HG02852 (cell line): Measurements from ENCODE around the gene OSBPL3.

Experiments used
- ATAC-seq: cut with Tn5 transposase; IDR thresholded peaks from one replicate; pipeline ENCODE4 v1.9.1; 2021; ENCODE audit warnings: mild to moderate bottlenecking, moderate library complexity; ENCODE audit not compliant: unreplicated experiment

Gene OSBPL3

DNA sequence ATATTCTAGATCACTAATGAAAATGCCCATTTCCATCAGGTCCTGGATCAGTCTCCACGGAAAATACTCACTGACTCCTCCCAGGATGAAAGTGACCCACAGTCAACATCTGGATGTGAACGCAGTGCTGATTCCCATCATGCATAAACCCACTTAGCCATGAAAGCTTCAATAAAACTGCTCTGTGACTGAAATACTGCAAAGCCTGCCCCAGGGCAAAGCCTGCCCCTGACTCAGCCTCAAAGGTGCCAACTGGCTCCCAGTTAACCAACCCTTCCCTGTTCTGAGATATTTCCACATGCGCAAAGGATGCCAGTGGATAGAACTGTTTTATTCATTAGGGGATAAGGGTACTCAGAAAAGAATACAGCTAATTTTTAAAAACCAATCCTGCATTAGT, 24.0 kb downstream of the OSBPL3 start:
- no peak for ATAC-seq

DNA sequence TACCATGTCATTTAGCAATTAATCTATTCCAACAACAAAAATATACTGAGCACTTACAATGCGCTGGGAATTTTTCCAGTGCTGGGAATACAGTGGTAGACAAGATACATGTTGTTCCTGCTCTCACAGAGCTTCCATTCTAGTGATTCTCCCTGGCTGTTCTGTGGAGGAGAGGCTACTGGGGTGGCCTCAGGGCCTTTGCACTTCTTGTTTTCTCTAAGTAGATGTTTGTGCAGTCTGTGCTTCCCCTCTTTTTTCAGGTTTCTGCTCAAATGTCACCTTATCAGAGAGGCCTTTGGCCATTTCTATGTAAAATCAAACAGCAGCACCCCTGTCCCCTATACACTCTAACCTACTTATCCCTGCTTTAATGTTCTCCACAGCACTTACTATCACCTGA, 24.7 kb downstream of the OSBPL3 start:
- no peak for ATAC-seq

DNA sequence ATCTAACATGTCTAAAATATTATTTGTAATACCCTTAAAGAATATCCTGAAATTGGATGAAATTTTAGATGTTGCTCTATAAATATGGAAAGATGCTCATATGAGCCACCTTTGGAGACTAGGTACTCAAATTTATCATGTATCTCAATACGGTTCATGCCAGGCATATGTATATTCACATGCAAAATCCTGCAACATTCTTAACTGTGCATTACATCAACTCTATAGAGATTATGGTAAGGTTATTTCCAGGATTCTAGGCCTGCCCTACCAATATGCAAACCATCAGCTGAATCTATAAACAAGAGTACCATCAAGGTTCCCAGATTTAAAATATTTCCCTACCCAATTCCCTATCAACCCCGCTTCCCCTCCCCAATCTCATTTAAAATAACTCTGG, 27.5 kb downstream of the OSBPL3 start:
- no peak for ATAC-seq

DNA sequence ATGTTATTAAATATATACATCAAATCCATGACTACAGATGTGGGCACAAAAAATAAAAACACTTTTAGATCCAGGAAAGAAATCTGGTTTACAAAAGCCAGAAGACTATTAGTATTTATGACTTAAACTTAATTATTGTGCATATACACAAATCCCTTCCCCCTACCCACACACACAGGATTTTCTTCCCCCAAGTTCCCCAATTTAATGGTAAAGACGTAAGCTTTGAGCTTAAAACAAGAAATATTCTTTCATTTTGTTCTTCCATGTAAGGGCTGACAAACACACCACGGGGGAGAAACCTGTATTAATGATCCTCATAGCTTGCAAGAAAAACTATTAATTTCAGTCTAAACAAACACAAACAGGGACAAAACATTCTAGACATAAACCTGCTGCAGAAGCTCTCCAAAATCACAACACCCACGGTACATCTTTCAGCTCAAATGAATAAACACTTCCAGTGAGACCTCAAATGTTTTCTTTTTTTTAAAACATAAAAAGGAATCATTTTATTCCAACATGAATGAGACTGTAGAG, 28.5 kb downstream of the OSBPL3 start:
- no peak for ATAC-seq

DNA sequence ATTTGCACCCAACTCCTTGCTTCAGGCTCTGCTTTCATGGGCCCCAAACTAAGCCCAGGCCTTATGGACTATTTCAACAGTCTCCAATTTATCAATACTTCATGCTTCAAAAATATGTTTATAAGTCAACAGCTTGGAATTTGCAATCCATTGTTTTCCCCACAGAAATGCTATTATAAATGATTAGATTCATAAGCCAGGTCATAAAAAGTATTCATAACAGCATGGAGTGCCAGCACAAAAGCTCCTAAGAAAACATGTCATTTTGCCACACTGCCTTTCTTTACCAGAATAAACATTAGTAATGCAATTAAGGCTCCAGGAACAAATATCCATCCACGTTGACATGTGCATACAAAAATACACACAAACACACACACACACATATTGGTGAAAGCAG, 30.1 kb downstream of the OSBPL3 start:
- ATAC-seq, result no peak

DNA sequence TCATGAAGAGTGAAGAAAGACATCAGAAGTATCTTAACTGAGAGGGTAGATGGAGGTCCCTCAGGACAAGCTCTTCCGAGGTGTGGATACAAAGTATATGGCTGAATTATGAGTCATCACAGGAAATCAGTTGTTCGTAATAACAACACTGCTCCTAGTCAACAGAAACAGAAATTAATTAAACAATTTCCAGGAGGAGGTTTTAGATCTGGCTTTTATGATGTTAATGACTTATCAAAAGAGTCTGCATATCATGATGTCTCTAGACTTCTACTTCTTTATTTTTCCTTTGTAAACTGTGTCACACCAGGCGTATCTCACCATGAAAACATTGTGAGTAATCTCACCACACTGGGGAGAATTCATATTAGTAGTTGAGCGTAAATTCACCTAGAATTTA, 31.2 kb downstream of the OSBPL3 start:
- no peak for ATAC-seq

DNA sequence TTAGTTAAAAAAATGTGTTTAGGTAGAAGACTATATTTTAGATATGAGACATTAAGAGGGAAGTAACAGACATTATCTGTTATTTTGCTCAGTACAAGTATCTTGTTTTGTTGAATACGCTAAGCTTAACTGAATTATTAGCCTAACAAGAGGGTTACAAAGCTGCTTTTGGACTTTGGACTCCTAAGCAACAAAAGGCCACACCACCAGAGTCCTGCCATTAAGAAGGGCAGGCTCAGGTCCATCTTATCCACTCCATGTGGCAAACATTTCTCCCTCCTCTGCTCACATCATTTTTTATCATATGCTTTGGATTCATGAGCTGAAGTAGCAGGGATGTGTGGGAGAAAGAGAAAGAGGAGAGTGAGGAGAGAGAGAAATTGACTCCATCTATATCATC, 33.5 kb downstream of the OSBPL3 start:
- ATAC-seq, result no peak

DNA sequence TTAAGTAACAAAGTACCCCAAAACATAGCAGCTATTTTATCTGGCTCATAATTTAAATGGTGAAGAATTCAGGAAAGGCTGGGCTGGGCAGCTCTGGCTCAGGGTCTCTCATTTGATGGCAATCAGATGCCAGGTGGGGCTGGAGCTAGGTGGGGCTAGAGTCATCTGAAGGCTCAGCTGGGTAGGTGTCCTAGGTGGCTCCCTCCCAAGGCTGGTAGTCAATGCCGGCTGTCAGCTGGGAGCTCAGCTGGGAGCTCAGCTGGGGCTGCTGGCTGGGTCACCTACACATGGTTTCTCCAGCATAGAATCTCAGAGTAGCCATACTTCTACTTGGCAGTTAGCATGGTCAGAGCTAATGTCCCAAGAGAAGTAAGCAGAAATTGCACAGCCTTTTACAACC, 34.1 kb downstream of the OSBPL3 start:
- ATAC-seq, result no peak

DNA sequence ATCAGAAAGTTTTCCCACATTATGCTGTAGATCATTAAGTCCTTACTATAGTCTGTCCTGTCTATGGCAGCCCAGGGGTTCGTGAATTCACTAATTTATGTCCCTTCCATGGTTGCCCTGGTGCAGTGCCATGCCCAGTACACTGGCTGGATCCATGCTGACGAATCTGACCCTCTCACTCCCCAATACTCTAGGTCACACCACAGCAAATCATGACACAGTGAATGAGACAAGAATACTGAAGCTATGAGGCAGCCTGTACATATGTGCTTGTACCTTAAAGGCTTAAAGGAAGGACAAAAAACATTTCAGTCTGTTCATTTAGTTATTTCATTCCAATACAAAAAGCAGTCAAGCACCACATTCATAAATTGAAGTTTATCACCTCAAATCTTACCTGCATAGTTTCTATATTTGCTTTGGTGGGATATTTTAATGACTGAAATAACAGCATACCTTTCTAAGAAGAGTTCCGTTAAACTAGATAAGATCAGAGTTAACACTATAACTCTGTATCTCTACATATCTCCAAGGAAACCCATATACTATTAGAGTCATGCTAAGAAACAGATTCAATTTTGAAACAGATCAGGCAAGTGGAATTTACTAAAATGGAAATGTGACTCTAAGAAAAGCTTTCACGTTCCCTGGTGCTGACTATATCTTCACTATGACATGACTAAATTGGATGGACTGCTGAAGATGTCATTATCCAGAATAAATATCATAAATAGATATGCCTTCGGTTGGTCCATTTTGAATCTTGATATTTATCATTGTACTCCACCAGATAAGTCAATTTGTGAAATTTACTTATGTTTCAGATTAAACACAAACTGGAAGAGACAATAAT, 36.7 kb downstream of the OSBPL3 start:
- ATAC-seq, result no peak

DNA sequence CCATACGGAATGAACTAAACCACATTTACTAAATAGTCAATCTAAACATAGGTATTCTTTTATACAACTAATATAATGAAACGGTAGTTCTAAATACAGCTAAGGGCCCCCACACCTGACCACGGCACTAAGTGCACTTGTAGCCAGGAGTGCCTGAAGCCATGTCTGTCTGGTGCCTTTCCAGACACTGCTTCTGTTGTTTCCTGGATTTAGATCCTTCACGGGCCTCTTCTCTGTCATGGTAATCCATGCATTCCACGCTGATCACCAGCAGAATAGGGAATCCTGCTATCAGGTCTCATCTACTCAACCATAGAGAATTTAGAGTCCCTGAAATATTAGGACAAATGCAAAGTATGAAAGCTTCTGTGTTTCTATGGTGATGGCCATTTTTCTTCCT, 37.8 kb downstream of the OSBPL3 start:
- ATAC-seq, result no peak

DNA sequence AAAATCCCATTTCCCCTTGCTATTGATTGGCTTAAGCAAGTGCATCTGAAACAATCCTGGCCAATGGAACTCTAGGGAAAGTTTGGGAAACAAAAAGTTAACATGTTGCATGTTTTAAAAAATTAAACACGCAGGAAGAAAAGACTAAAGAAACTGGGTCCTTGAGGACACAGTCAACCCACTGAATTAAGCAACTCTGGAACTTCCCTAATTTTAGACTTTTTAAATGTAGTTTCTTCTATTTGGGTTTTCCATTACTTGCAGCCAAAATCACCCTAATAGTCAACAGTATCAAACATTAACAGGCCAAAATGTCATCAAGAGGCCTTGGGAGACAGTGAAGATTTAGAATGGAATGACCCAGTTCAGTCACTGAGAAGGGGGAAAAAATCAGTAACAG, 40.6 kb downstream of the OSBPL3 start:
- ATAC-seq, result no peak

DNA sequence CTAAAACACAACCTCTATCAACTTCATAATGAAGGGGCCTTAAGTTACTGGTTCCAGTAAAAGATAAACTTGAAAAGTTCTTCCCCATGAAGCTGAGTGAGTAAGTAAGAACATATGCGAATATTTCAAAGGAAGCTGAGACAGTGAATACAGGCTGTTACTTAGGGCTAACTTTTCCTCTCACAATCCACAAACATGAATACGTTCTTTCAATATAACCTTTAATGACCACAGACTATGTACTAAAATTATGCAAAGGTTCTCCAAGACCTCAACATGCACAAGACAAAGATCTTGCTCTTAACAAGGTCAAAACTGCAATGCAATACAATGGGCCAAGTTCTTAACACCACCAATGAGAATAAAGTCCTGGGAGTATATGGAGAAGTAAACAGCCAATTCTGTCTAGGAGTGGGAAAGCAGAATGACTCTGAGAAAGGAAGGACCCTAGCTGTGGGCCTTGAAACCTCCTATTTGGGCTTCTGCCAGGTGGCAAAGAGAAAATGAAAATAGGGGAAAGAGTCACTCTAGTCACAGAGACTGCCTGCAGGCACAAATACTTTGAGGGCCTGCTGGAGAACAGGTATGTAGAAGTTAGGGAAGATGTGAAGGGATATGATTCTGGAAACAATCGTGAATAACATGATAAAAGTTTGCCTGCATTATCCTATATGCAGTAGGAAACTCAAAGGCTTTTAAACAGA, 43.7 kb downstream of the OSBPL3 start:
- ATAC-seq, result peak; percentile 78

DNA sequence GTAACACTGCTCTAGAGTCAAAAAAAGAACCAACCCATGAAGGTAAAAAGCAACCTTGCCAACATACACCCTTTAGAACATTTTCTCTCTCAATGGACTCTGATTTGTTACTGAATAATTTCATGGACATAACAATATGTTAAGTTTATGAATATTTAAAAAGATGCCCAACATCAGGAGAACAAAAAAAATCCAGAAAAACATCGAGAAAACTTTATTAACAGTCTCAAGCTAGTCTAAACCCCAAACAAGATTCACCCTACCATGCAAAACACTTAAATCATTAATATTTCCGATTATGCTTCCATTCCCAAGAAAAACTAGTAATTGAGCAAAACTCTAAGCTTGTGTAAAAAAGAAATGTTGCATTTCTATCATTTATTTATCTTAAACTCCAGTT, 46.7 kb downstream of the OSBPL3 start:
- no peak for ATAC-seq

DNA sequence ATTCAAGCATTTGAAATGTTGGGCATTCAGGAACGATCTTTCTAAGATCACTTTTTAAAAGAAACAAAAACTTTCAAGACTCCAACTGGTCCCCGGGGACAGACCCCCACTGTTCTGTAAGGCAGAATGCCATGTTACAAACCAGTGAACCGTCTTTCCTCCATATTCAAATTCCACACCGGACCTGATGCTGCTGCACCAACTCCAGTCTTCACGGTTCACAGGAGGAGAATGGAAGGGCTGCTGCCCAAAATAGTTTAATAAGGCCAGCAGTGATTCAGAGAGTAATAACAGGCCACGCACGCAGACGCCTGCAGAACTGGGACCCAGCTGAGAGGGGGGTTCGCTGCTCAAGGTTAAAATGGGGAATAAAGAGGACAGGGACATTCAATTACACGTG, 47.2 kb downstream of the OSBPL3 start:
- ATAC-seq, result no peak

DNA sequence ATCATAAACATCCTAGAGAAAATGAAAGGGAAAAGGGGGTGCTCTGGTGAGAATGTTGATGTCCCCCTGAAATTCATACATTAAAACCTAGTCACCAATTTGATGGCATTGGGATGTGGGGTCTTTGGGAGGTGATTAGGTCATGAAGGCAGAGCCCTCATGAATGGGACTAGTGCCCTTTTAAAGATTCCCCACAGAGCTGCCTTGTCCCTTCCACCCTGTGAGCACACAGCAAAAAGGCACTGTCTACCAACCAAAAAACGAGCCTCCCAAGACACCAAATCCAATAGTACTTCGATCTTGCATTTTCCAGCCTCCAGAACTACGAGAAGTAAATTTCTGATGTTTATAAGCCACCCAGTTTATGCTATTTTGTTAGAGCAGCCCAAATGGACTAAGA, 47.6 kb downstream of the OSBPL3 start:
- ATAC-seq, result no peak

DNA sequence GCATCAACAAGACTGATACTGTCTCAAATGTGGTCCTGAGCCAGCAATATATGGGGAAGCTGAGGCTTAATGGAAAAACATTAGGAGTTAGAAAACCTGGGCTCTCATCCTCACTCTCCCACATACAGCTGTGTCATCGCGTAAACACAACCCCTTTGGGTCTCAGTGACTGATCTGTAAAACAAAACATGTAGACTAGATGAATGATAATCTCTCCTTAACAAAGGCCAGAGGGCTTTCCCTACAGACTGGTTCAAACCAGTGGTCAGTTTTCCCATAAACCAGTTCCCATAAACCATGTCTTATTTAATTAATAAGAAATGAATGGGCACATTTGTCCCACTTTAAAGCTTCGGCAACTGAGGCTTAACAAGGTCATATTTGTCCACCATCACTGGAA, 48.1 kb downstream of the OSBPL3 start:
- ATAC-seq, result no peak

DNA sequence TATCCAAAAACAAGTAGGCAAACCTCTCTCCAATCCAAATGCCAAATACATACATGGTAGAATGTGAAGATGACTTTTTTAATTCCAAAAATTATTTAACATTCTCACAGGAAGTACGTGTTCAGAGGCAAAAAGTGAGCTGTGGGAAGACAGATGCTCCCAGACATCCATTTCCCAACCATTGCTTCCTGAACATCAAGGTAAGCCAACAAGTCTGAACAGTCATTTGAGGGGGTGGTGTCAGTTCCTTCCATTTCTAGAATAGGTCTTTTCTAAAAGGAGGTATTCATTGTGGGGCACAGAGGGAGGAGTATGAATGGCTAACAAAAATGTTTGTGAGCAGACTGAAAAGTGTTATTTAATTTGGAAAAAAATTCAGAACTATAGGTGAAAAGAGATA, 49.1 kb downstream of the OSBPL3 start:
- ATAC-seq, result no peak

DNA sequence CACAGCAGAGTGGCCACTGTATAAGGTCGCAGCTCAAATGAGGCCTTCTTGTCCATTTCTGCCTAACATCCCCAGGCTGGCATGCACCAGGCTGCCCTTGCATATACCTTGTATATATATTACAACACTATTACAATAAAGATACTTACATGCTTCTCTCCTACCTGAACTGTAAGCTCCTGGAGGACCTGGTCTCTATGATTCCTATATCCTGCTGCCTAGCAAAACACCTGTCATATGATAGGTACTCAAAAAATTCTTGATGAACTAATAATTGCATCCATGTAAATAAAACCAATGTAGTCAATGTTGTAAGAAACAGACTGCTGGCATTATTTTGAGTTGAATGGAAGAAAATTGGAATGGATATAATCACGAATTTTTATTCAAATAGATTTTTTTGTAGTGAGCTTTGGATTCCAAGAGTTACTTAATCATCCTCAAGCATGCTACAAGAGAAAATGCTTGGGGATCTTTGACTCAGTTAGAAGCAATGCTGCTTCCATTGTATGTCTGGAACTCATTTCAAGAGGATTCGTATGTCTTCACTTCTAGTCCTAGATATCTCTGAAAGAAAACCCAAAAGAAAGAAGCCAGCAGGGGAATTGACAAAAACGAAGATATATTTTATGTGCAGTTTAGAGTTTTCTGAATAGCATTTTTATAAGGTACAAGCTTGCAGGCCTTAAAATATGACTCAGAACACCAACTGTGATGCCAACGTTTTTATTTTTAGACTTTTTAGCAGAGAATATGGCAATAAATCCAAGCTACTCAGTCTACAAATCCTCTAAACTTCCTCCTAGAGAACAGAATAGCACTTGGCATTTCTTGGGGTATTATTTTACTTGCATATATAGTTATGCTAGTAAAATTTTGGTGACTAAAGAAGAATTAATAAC, 53.1 kb downstream of the OSBPL3 start:
- ATAC-seq, result no peak

DNA sequence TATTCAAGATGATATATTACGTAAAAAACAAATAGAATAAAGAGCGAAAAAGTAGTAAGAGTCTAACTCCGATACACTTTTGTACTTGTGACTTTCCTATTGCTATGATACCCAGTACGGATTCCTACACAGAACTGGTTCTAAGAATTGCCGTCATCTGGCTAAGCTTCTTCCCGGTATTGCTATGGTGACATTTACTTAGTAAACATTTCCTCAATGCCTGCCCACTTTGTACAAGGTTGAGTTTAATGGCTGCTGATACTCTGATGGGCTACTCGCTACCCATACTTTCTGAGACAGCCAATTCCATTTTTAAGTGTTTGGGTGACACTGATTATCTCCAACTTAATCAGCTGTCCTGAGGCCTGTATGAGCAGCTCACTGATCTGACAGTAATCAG, 55.6 kb downstream of the OSBPL3 start:
- ATAC-seq, result no peak

DNA sequence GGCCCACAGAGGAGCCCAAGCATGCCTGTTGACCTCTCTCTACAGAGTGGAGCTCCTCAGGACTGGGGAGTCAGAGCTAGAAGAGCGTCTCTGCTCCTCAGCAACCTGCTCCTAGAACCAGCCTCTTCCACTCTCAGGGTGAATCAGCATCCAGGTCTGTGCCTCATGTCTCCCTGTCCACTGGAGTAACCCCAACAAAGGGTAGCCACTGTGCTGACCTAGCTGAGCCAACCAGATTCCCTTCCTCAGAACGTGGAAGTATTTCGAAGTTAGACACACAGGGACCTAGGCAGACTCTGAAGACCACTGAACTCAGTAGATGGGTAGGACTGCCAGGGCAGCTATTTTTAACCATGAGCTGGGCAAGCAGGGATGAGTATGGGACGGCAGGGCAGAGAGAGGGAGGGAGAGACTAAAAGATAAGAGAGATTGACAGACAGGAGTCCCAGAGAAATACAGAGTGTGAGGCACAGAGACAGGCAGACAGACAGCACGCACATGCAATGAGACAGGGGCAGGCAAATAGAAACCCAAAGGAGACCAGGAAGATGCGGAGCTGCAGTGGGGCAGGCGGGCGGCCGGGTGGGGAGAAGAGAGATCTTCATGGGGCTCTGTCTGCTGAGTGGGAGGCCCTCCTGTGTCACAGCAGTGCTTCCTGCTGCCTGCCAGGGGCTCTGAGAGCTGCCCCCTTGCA, 56.7 kb downstream of the OSBPL3 start:
- ATAC-seq, result no peak
